MM.1S (cell line): ENCODE data around the gene AOC2.

Source experiments
- CTCF ChIP-seq: fragments of 300-600 bp; sonication (generic); IDR thresholded peaks from 2 replicates; pipeline ENCODE4 v1.5.1; 2016; ENCODE audit warnings: antibody characterized with exemption, low read length, mixed read lengths
- EZH2phosphoT487 ChIP-seq: fragments of 300-600 bp; sonication (generic); IDR thresholded peaks from 2 replicates; pipeline ENCODE4 v1.6.1; 2018; ENCODE audit warnings: antibody characterized with exemption, low read length

- TF ChIP-seq CTCF, result no peak
- no peak for TF ChIP-seq EZH2phosphoT487
Observed at GRCh38 chr17:42853968-42854790, 9.8 kb downstream of the AOC2 start.
